Stimulated activated CD4-positive, alpha-beta T cell treated with anti-CD3 and anti-CD28 coated beads, Interleukin-4, amount 100 ng/mL, for 1 hour (primary cell): Measurements from ENCODE around the gene ABLIM3.
"Not testable (repeated sequence)": the region's sequence is repeated elsewhere in the genome, so short reads cannot be mapped to it uniquely, and the experiment has no call there.

ENCODE experiments used
- DNase-seq: peaks from one replicate; pipeline ENCODE4 v3.0.0-alpha.2; 2020

ABLIM3 gene

GRCh38 chr5:149262315-149262714 is 121.0 kb downstream of the ABLIM3 start:
- no peak for DNase-seq

- peak; percentile 37 for DNase-seq
These were observed 123.3 kb downstream of the ABLIM3 start for GRCh38 chr5:149264439-149265067.

- DNase-seq, result no peak
These were observed 123.8 kb downstream of the ABLIM3 start for GRCh38 chr5:149265068-149265465.

GRCh38 chr5:149265597-149265996 is 124.3 kb downstream of the ABLIM3 start:
- no peak for DNase-seq

GRCh38 chr5:149267241-149267973 is 126.1 kb downstream of the ABLIM3 start:
- DNase-seq, result no peak

- no peak for DNase-seq
These were observed 127.8 kb downstream of the ABLIM3 start for GRCh38 chr5:149268928-149269557.

GRCh38 chr5:149271195-149271715 is 130.0 kb downstream of the ABLIM3 start:
- peak; percentile 6 for DNase-seq

GRCh38 chr5:149271716-149272563 is 130.6 kb downstream of the ABLIM3 start, which contains the start of gene AFAP1L1:
Gene AFAP1L1 (plus strand): TSS chr5:149271859. CDS start chr5:149271969, 110 bp downstream.
- DNase-seq, result peak; percentile 15

- DNase-seq, result not testable (repeated sequence)
These were observed 131.5 kb downstream of the ABLIM3 start for GRCh38 chr5:149272781-149273180.

- no peak for DNase-seq
These were observed 131.9 kb downstream of the ABLIM3 start for GRCh38 chr5:149273237-149273636.

- DNase-seq, result no peak
These were observed 132.7 kb downstream of the ABLIM3 start for GRCh38 chr5:149273950-149274349.

GRCh38 chr5:149274939-149275338 is 133.6 kb downstream of the ABLIM3 start:
- no peak for DNase-seq

GRCh38 chr5:149277801-149278200 is 136.5 kb downstream of the ABLIM3 start:
- DNase-seq, result no peak

GRCh38 chr5:149278451-149279210 is 137.3 kb downstream of the ABLIM3 start:
- no peak for DNase-seq

GRCh38 chr5:149279661-149280060 is 138.4 kb downstream of the ABLIM3 start:
- no peak for DNase-seq

GRCh38 chr5:149280124-149280523 is 138.8 kb downstream of the ABLIM3 start:
- DNase-seq, result no peak

GRCh38 chr5:149280802-149281201 is 139.5 kb downstream of the ABLIM3 start:
- no peak for DNase-seq

GRCh38 chr5:149282027-149282965 is 141.0 kb downstream of the ABLIM3 start:
- DNase-seq, result no peak

- DNase-seq, result no peak
These were observed 141.7 kb downstream of the ABLIM3 start for GRCh38 chr5:149282966-149283332.

- DNase-seq, result no peak
These were observed 142.6 kb downstream of the ABLIM3 start for GRCh38 chr5:149283626-149284480.
